SK-N-SH (cell line): ENCODE measurements around the gene SCN8A. TPM values are rescaled to one million over a fixed set of nuclear protein-coding genes. Genes with fewer than 3 reads are reported as not detected.

Source experiments
- CTCF ChIA-PET: fragments of 300-600, 350-600 bp; formaldehyde crosslinking; extraction: SDS; loops from one replicate; lab custom pipeline; 2021; lab: Yijun Ruan, JAX
- POLR2A ChIA-PET: fragments of 350-600 bp; sonication (Branson Sonifier 250); formaldehyde crosslinking; extraction: SDS; loops from one replicate; lab custom pipeline; 2020; ENCODE audit warnings: antibody characterized with exemption, inconsistent platforms; lab: Yijun Ruan, JAX
- DNase-seq: peaks from one replicate; pipeline ENCODE4 v3.0.0; 2012
- H2AFZ ChIP-seq: fragments of 200-600 bp; sonication (generic); 2 replicates; pipeline ENCODE4 v1.8.1; 2016; ENCODE audit warnings: antibody characterized with exemption, mild to moderate bottlenecking, low read depth
- H3F3A ChIP-seq: fragments of 200-600 bp; sonication (generic); replicated peaks from 2 replicates; pipeline ENCODE3; 2016; ENCODE audit warnings: antibody characterized with exemption, mild to moderate bottlenecking; ENCODE audit not compliant: insufficient read depth
- H3K27ac ChIP-seq, 2 experiments: fragments of 200-500 bp in 1 of 2; fragments of 200-600 bp in 1 of 2; sonication (Bioruptor generic) in 1 of 2; sonication (generic), shearing (Covaris generic) in 1 of 2; 2 replicates each; pipeline versions ENCODE4 v1.5.1 to v1.6.1; 2014 to 2016; ENCODE audit warnings: low read depth in 2 of 2, inconsistent platforms in 1 of 2, low read length in 1 of 2, mild to moderate bottlenecking in 1 of 2, mixed read lengths in 1 of 2
- H3K27me3 ChIP-seq: fragments of 200-600 bp; sonication (generic), shearing (Covaris generic); 2 replicates; pipeline ENCODE4 v1.6.1; 2016; ENCODE audit warnings: mixed run types; ENCODE audit not compliant: insufficient read depth
- H3K36me3 ChIP-seq, 2 experiments: fragments of 200-500 bp in 1 of 2; fragments of 200-600 bp in 1 of 2; sonication (Bioruptor generic) in 1 of 2; sonication (generic) in 1 of 2; replicated peaks in 1 of 2; 2 replicates each; pipeline versions ENCODE3 to v1.5.1; 2014 to 2016; ENCODE audit warnings: low read length in 1 of 2, mild to moderate bottlenecking in 1 of 2; ENCODE audit not compliant: insufficient read depth in 2 of 2, control insufficient read depth in 1 of 2
- H3K4me1 ChIP-seq, 2 experiments: fragments of 200-500 bp in 1 of 2; fragments of 200-600 bp in 1 of 2; sonication (Bioruptor generic) in 1 of 2; sonication (generic), shearing (Covaris generic) in 1 of 2; 2 replicates each; pipeline versions ENCODE4 v1.5.1 to v1.6.1; 2014 to 2016; ENCODE audit warnings: low read depth in 1 of 2, low read length in 1 of 2, mixed run types in 1 of 2; ENCODE audit not compliant: insufficient read depth in 2 of 2, control insufficient read depth in 1 of 2
- H3K4me2 ChIP-seq: fragments of 200-600 bp; sonication (generic), shearing (Covaris generic); 2 replicates; pipeline ENCODE4 v1.6.1; 2017; ENCODE audit warnings: mixed run types
- H3K4me3 ChIP-seq, 2 experiments: fragments of 200-500 bp in 1 of 2; fragments of 200-600 bp in 1 of 2; sonication (Bioruptor generic) in 1 of 2; sonication (generic), shearing (Covaris generic) in 1 of 2; 2 replicates each; pipeline versions ENCODE4 v1.5.1 to v1.8.1; 2014 to 2016; ENCODE audit warnings: low read depth in 2 of 2, inconsistent platforms in 1 of 2, low read length in 1 of 2, mild to moderate bottlenecking in 1 of 2, mixed read lengths in 1 of 2, moderate library complexity in 1 of 2
- H3K79me2 ChIP-seq: fragments of 200-600 bp; sonication (generic); 2 replicates; pipeline ENCODE4 v1.8.1; 2017; ENCODE audit warnings: mild to moderate bottlenecking; ENCODE audit not compliant: insufficient read depth
- H3K9ac ChIP-seq: fragments of 200-600 bp; sonication (generic); 2 replicates; pipeline ENCODE4 v1.6.1; 2017; ENCODE audit warnings: mixed run types
- H3K9me2 ChIP-seq: fragments of 200-600 bp; sonication (generic); 2 replicates; pipeline ENCODE4 v1.6.1; 2017; ENCODE audit warnings: mixed run types
- H3K9me3 ChIP-seq: fragments of 200-600 bp; sonication (generic); 2 replicates; pipeline ENCODE4 v1.6.1; 2017; ENCODE audit warnings: mixed run types, mild to moderate bottlenecking, moderate library complexity
- H4K20me1 ChIP-seq: fragments of 200-600 bp; sonication (generic); 2 replicates; pipeline ENCODE4 v1.6.1; 2017; ENCODE audit warnings: mild to moderate bottlenecking, mixed run types; ENCODE audit not compliant: insufficient read depth
- CHD2 ChIP-seq: fragments of 150-350 bp; IDR thresholded peaks from 2 replicates; pipeline ENCODE4 v1.6.1; 2018; ENCODE audit warnings: low read length; ENCODE audit not compliant: partially characterized antibody
- EZH2phosphoT487 ChIP-seq: fragments of 200-600 bp; sonication (generic); IDR thresholded peaks from 2 replicates; pipeline ENCODE4 v1.6.1; 2017; ENCODE audit warnings: low read depth, mixed run types, mild to moderate bottlenecking, antibody characterized with exemption, moderate library complexity, borderline replicate concordance
- FOSL2 ChIP-seq: IDR thresholded peaks from 2 replicates; pipeline ENCODE4 v1.4.0; 2012; ENCODE audit warnings: low read depth, mild to moderate bottlenecking, moderate library complexity, borderline replicate concordance
- FOXJ3 ChIP-seq: sonication (generic); formaldehyde crosslinking; IDR thresholded peaks from 2 replicates; pipeline ENCODE4 v1.5.1; 2020; ENCODE audit warnings: mild to moderate bottlenecking, missing genetic modification reagents
- FOXM1 ChIP-seq: IDR thresholded peaks from 2 replicates; pipeline ENCODE4 v1.4.0; 2012; ENCODE audit warnings: low read depth, mild to moderate bottlenecking
- GATA2 ChIP-seq: sonication (generic); formaldehyde crosslinking; IDR thresholded peaks from 2 replicates; pipeline ENCODE4 v1.5.0; 2020; ENCODE audit warnings: mild to moderate bottlenecking, missing genetic modification reagents
- NFIC ChIP-seq: IDR thresholded peaks from 2 replicates; pipeline ENCODE4 v1.4.0; 2012; ENCODE audit warnings: borderline replicate concordance
- NRF1 ChIP-seq: IDR thresholded peaks from 2 replicates; pipeline ENCODE4 v1.6.1; 2012; ENCODE audit warnings: low read depth, mild to moderate bottlenecking, low read length
- POLR2AphosphoS5 ChIP-seq: IDR thresholded peaks from 2 replicates; pipeline ENCODE4 v1.6.1; 2012; ENCODE audit warnings: low read depth, low read length
- RXRA ChIP-seq: IDR thresholded peaks from 2 replicates; pipeline ENCODE4 v1.4.0; 2012; ENCODE audit warnings: low read depth, mild to moderate bottlenecking, borderline replicate concordance
- SIN3A ChIP-seq: IDR thresholded peaks from 2 replicates; pipeline ENCODE4 v1.6.1; 2012; ENCODE audit warnings: low read depth, mild to moderate bottlenecking, low read length, moderate library complexity, borderline replicate concordance
- TAF1 ChIP-seq: IDR thresholded peaks from 2 replicates; pipeline ENCODE4 v1.6.1; 2012; ENCODE audit warnings: low read depth, mild to moderate bottlenecking, low read length, moderate library complexity, borderline replicate concordance
- TEAD4 ChIP-seq: IDR thresholded peaks from 2 replicates; pipeline ENCODE4 v1.4.0; 2012; ENCODE audit warnings: mild to moderate bottlenecking, borderline replicate concordance; ENCODE audit not compliant: insufficient read depth
- YY1 ChIP-seq: IDR thresholded peaks from 2 replicates; pipeline ENCODE4 v1.4.0; 2012; ENCODE audit warnings: low read depth, mild to moderate bottlenecking
- WGBS: methylation state at CpG from one replicate; pipeline ENCODE4 v1.1.6; 2017; ENCODE audit warnings: low lambda C conversion rate; 5-methylcytosine and 5-hydroxymethylcytosine counted together
- polyA plus RNA-seq, 3 experiments: library from polyadenylated mRNA; depleted of rRNA; stranded (reverse); fragments of >200 nt; gene quantifications; 2 replicates each; pipeline ENCODE4 v1.2.3, GENCODE V29; 2012
- TF ChIP-seq, protein P1 (sequence below): IDR thresholded peaks from 2 replicates; pipeline ENCODE4 v1.4.0; 2012; ENCODE audit warnings: low read depth, borderline replicate concordance
- TF ChIP-seq, protein P2 (sequence below): fragments of 200-600 bp; sonication (generic); IDR thresholded peaks from 2 replicates; pipeline ENCODE4 v1.6.1; 2017; ENCODE audit warnings: antibody characterized with exemption, mild to moderate bottlenecking, moderate library complexity
- TF ChIP-seq, protein P3 (sequence below): IDR thresholded peaks from 2 replicates; pipeline ENCODE4 v1.4.0; 2012; ENCODE audit warnings: low read depth
- TF ChIP-seq, protein P4 (sequence below): IDR thresholded peaks from 2 replicates; pipeline ENCODE4 v1.6.1; 2012; ENCODE audit warnings: mild to moderate bottlenecking, low read depth, low read length, moderate library complexity
- TF ChIP-seq, protein P5 (sequence below): IDR thresholded peaks from 2 replicates; pipeline ENCODE4; 2012

The SCN8A gene
- polyA plus RNA-seq, 1 of the 3 experiments (the other 2 are of a cell fraction), result 7.1 TPM

DNA sequence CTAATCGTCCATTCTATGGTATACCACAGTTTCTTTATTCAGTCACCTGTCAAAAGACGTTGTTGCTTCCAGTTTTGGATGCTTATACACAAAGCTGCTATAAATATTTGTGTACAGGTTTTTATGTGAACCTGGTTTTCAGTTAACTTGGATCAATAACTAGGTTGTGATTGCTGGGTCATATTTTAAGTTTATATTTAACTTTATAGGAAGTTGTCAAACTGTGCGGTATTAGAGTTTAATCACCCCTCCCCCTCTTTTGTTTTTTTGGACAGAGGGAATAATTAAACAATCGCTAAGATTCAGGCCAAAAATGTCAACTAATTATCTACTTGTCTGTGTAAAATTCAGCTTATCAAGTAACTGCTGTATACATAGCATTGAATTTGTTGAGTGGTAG is 34.3 kb downstream of the SCN8A start:
- ChIA-PET POLR2A (no interaction called here), CTCF (no interaction called here)
- H3K4me2 ChIP-seq, result no peak overlapping the region
- H3K9ac ChIP-seq, result no peak overlapping the region
- H3K36me3 ChIP-seq, result no peaks in the 10 kb centered on the region
- H4K20me1 ChIP-seq, result peaks cover 31% of the 10 kb centered on the region; the same call in 1 of the 2 replicates
- TF ChIP-seq SIN3A (no peak), FOXJ3 (CRISPR knock-in tag) (no peak), YY1 (no peak), EZH2phosphoT487 (no peak), TAF1 (no peak), FOSL2 (no peak), POLR2AphosphoS5 (no peak), NFIC (no peak)
- TF ChIP-seq, protein P1, sequence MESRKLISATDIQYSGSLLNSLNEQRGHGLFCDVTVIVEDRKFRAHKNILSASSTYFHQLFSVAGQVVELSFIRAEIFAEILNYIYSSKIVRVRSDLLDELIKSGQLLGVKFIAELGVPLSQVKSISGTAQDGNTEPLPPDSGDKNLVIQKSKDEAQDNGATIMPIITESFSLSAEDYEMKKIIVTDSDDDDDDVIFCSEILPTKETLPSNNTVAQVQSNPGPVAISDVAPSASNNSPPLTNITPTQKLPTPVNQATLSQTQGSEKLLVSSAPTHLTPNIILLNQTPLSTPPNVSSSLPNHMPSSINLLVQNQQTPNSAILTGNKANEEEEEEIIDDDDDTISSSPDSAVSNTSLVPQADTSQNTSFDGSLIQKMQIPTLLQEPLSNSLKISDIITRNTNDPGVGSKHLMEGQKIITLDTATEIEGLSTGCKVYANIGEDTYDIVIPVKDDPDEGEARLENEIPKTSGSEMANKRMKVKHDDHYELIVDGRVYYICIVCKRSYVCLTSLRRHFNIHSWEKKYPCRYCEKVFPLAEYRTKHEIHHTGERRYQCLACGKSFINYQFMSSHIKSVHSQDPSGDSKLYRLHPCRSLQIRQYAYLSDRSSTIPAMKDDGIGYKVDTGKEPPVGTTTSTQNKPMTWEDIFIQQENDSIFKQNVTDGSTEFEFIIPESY, result no peak
- no peaks in the 10 kb centered on the region for H3K9me3 ChIP-seq
- DNase-seq, result no peak
- no peaks in the 10 kb centered on the region for H3K9me2 ChIP-seq
- H3K27me3 ChIP-seq, result no peaks in the 10 kb centered on the region
- peaks cover 0 to 26% of the 10 kb centered on the region in 2 experiments; a peak in 2 of 4 replicates for H3K4me1 ChIP-seq
- no peak overlapping the region for H2AFZ ChIP-seq
- peaks cover 25% of the 10 kb centered on the region for H3F3A ChIP-seq
- no peak overlapping the region for H3K27ac ChIP-seq
- H3K4me3 ChIP-seq, result no peak overlapping the region
- H3K79me2 ChIP-seq, result peaks cover 89% of the 10 kb centered on the region
- 62% methylated on average over 4 of the region's 4 CpGs for WGBS

DNA sequence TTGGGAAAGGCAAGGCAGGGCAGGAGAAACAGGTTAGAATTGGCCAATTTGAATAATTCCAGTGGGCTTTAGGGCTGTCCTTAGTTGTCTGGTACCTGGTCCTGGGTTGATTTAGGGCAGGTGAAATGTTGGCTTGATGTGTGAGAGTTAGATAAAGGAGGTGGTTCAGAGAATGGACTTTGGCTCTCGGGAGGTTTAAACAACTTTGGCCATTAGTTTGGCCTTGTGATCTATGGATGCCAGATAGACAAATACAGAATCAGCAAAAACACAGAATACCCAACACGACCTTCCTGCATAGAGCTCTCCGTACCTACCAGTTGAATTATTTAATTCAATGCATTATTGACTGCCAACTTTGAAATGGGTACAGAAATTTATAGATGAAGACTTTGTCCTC is 35.1 kb downstream of the SCN8A start:
- peaks cover 0 to 25% of the 10 kb centered on the region in 2 experiments; a peak in 3 of 4 replicates for H3K4me1 ChIP-seq
- DNase-seq, result no peak
- POLR2A ChIA-PET, result no interaction called here
- CTCF ChIA-PET, result no interaction called here
- H3K9ac ChIP-seq, result no peak overlapping the region
- H3K79me2 ChIP-seq, result peaks cover 89% of the 10 kb centered on the region
- H3K4me2 ChIP-seq, result no peak overlapping the region
- H2AFZ ChIP-seq, result no peak overlapping the region
- H3K36me3 ChIP-seq, result no peaks in the 10 kb centered on the region
- no peak overlapping the region for H3K27ac ChIP-seq
- 81% methylated on average over 3 of the region's 3 CpGs for WGBS
- no peaks in the 10 kb centered on the region for H3K27me3 ChIP-seq
- no peak overlapping the region for H3K4me3 ChIP-seq
- peaks cover 18% of the 10 kb centered on the region for H3F3A ChIP-seq
- TF ChIP-seq, protein P2, sequence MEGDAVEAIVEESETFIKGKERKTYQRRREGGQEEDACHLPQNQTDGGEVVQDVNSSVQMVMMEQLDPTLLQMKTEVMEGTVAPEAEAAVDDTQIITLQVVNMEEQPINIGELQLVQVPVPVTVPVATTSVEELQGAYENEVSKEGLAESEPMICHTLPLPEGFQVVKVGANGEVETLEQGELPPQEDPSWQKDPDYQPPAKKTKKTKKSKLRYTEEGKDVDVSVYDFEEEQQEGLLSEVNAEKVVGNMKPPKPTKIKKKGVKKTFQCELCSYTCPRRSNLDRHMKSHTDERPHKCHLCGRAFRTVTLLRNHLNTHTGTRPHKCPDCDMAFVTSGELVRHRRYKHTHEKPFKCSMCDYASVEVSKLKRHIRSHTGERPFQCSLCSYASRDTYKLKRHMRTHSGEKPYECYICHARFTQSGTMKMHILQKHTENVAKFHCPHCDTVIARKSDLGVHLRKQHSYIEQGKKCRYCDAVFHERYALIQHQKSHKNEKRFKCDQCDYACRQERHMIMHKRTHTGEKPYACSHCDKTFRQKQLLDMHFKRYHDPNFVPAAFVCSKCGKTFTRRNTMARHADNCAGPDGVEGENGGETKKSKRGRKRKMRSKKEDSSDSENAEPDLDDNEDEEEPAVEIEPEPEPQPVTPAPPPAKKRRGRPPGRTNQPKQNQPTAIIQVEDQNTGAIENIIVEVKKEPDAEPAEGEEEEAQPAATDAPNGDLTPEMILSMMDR, result no peak
- TF ChIP-seq, protein P3, sequence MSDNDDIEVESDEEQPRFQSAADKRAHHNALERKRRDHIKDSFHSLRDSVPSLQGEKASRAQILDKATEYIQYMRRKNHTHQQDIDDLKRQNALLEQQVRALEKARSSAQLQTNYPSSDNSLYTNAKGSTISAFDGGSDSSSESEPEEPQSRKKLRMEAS, result no peak
- TF ChIP-seq SIN3A, result no peak
- no peak for TF ChIP-seq TEAD4
- TF ChIP-seq GATA2 (CRISPR knock-in tag), result no peak
- TF ChIP-seq NRF1, result no peak
- TF ChIP-seq NFIC, result no peak
- TF ChIP-seq FOXM1, result no peak
- no peak for TF ChIP-seq YY1
- TF ChIP-seq, protein P4, sequence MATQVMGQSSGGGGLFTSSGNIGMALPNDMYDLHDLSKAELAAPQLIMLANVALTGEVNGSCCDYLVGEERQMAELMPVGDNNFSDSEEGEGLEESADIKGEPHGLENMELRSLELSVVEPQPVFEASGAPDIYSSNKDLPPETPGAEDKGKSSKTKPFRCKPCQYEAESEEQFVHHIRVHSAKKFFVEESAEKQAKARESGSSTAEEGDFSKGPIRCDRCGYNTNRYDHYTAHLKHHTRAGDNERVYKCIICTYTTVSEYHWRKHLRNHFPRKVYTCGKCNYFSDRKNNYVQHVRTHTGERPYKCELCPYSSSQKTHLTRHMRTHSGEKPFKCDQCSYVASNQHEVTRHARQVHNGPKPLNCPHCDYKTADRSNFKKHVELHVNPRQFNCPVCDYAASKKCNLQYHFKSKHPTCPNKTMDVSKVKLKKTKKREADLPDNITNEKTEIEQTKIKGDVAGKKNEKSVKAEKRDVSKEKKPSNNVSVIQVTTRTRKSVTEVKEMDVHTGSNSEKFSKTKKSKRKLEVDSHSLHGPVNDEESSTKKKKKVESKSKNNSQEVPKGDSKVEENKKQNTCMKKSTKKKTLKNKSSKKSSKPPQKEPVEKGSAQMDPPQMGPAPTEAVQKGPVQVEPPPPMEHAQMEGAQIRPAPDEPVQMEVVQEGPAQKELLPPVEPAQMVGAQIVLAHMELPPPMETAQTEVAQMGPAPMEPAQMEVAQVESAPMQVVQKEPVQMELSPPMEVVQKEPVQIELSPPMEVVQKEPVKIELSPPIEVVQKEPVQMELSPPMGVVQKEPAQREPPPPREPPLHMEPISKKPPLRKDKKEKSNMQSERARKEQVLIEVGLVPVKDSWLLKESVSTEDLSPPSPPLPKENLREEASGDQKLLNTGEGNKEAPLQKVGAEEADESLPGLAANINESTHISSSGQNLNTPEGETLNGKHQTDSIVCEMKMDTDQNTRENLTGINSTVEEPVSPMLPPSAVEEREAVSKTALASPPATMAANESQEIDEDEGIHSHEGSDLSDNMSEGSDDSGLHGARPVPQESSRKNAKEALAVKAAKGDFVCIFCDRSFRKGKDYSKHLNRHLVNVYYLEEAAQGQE, result no peak
- TF ChIP-seq RXRA, result no peak
- no peak for TF ChIP-seq CHD2
- TF ChIP-seq EZH2phosphoT487, result no peak
- TF ChIP-seq, protein P5, sequence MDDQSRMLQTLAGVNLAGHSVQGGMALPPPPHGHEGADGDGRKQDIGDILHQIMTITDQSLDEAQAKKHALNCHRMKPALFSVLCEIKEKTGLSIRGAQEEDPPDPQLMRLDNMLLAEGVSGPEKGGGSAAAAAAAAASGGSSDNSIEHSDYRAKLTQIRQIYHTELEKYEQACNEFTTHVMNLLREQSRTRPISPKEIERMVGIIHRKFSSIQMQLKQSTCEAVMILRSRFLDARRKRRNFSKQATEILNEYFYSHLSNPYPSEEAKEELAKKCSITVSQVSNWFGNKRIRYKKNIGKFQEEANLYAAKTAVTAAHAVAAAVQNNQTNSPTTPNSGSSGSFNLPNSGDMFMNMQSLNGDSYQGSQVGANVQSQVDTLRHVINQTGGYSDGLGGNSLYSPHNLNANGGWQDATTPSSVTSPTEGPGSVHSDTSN, result no peak
- H3K9me3 ChIP-seq, result no peaks in the 10 kb centered on the region
- H4K20me1 ChIP-seq, result peaks cover 36% of the 10 kb centered on the region
- H3K9me2 ChIP-seq, result no peaks in the 10 kb centered on the region
